ENCODE measurements around the gene FAM13C. TPM values are rescaled to one million over a fixed set of nuclear protein-coding genes. Genes with fewer than 3 reads are reported as not detected.

The FAM13C gene
- total and polyA plus RNA-seq, 2 of the 4 experiments (the other 2 are of a cell fraction): 1.6 to 2.9 TPM

GRCh38 chr10:59354434-59354833 is 7.9 kb downstream of the FAM13C start:
- ChIA-PET CTCF (no interaction called here), POLR2A (ENCODE audit: unreplicated experiment) (no interaction called here)
- Histone ChIP-seq H3K23ac (ENCODE audit: low read depth, low read length) (no peak overlapping the region), H3K56ac (ENCODE audit: extremely low read depth, insufficient read depth, low read length) (no peak overlapping the region), H3K14ac (replicated peaks; ENCODE audit: low read depth, low read length) (no peak overlapping the region), H4K20me1 (ENCODE audit: insufficient read depth, low read length) (no peaks in the 10 kb centered on the region), H4K5ac (ENCODE audit: low read depth, low read length) (no peak overlapping the region), H3K4me3 (ENCODE audit: insufficient read depth, low read depth, low read length) (no peak overlapping the region), H3K79me1 (ENCODE audit: low read depth in 1 of 2, low read length in 2 of 2) (no peaks in the 10 kb centered on the region), H3K9ac (ENCODE audit: low read depth, low read length) (no peak overlapping the region), H3K4me2 (ENCODE audit: low read depth, low read length) (no peak overlapping the region), H3K4ac (ENCODE audit: low read depth, low read length) (no peak overlapping the region), H2BK15ac (ENCODE audit: low read depth, low read length) (no peak overlapping the region), H3K9me1 (ENCODE audit: insufficient read depth, low read length) (no peaks in the 10 kb centered on the region), H2AK9ac (replicated peaks; ENCODE audit: low read depth, low read length, poor library complexity) (no peak overlapping the region), H3K27me3 (ENCODE audit: control insufficient read depth, insufficient read depth, low read length) (no peaks in the 10 kb centered on the region), H4K91ac (ENCODE audit: insufficient read depth, low read depth, low read length) (no peak overlapping the region), H2BK120ac (ENCODE audit: low read depth, low read length) (no peak overlapping the region), H4K8ac (ENCODE audit: low read depth in 2 of 2, low read length in 2 of 2) (no peak overlapping the region), H3K4me1 (ENCODE audit: control insufficient read depth, insufficient read depth, low read length) (no peaks in the 10 kb centered on the region), H3K9me3 (ENCODE audit: control insufficient read depth, insufficient read depth, low read length) (no peaks in the 10 kb centered on the region), H2BK20ac (ENCODE audit: low read depth, low read length) (no peak overlapping the region), H3K27ac (ENCODE audit: insufficient read depth, low read length) (no peak overlapping the region), H2AFZ (replicated peaks; ENCODE audit: low read length, poor library complexity) (no peak overlapping the region), H2BK5ac (ENCODE audit: low read depth, low read length, poor library complexity, severe bottlenecking) (no peak overlapping the region), H3K18ac (ENCODE audit: low read depth, low read length) (no peak overlapping the region), H2AK5ac (ENCODE audit: low read depth, low read length) (no peak overlapping the region), H3K36me3 (ENCODE audit: control insufficient read depth, insufficient read depth, low read length) (peaks cover 3% of the 10 kb centered on the region)
- in situ Hi-C loops (cut with MboI; ENCODE audit: low sequenced_read_pairs): no loop called here
- intact Hi-C loops (cut with micrococcal nuclease): no loop called here
- TF ChIP-seq CEBPB (IDR thresholded peaks at IDR 0.05; ENCODE audit: low read depth, low read length): no peak
- no peak for TF ChIP-seq ELK1 (IDR thresholded peaks at IDR 0.05; ENCODE audit: borderline replicate concordance, low read depth, low read length)
- TF ChIP-seq POLR2A (IDR thresholded peaks at IDR 0.05; ENCODE audit: low read depth, low read length): no peak
- TF ChIP-seq FOS (IDR thresholded peaks at IDR 0.05; ENCODE audit: low read depth, low read length): no peak
- TF ChIP-seq RCOR1 (IDR thresholded peaks at IDR 0.05; ENCODE audit: insufficient replicate concordance, low read length): no peak
- no peak for TF ChIP-seq MAZ (IDR thresholded peaks at IDR 0.05; ENCODE audit: borderline replicate concordance, low read depth, low read length)
- no peak for TF ChIP-seq RFX5 (IDR thresholded peaks at IDR 0.05; ENCODE audit: low read depth, low read length)
- no peak for TF ChIP-seq BHLHE40 (IDR thresholded peaks at IDR 0.05; ENCODE audit: low read depth, low read length)
- no TSS peak for BruUV-seq (replicated peaks)
- DNase-seq (no peak), ATAC-seq (ENCODE audit: low read depth) (no peak)
- dilution Hi-C loops (cut with HindIII; ENCODE audit: low sequenced_read_pairs, unreplicated experiment): no loop called here
